ENCODE results near the gene DFFA.
"Not testable (repeated sequence)": the region's sequence is repeated elsewhere in the genome, so short reads cannot be mapped to it uniquely, and the experiment has no call there.

The DFFA gene

GRCh38 chr1:10457462-10457861 is 14.9 kb downstream of the DFFA start:
- DNase-seq: not testable (repeated sequence)

- no peak for DNase-seq
Observed at GRCh38 chr1:10456661-10457060, 15.7 kb downstream of the DFFA start.

- no peak for DNase-seq
Observed at GRCh38 chr1:10456048-10456447, 16.3 kb downstream of the DFFA start.

GRCh38 chr1:10451287-10451686 is 21.0 kb downstream of the DFFA start:
- no peak for DNase-seq

DNA sequence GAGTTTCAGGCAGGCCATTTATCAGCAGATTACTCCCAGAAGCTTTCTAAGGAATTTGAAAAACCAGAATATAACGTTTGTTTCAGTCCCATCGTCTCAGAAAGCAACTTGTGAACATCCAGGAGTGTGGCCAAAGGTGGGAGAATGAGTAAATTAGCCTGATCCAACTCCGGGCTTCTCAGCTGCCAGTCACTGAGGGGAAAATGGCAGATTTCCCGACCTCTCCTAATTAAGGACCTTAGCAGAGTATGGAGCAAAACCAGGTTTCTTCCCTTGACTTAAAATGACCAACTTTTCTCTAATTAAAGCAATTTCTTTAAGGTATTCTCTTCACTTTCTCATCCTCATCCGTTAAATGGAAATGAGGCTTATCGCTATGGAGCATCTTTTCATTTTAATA is 21.5 kb downstream of the DFFA start:
- DNase-seq: no peak

- no peak for DNase-seq
Observed at GRCh38 chr1:10450156-10450814, 22.0 kb downstream of the DFFA start.

- DNase-seq: no peak
Observed at GRCh38 chr1:10449751-10450150, 22.6 kb downstream of the DFFA start, which contains the start of gene CORT. TSS of gene CORT (plus strand) at chr1:10450031. CDS start at chr1:10450224, 193 bp downstream.

DNA sequence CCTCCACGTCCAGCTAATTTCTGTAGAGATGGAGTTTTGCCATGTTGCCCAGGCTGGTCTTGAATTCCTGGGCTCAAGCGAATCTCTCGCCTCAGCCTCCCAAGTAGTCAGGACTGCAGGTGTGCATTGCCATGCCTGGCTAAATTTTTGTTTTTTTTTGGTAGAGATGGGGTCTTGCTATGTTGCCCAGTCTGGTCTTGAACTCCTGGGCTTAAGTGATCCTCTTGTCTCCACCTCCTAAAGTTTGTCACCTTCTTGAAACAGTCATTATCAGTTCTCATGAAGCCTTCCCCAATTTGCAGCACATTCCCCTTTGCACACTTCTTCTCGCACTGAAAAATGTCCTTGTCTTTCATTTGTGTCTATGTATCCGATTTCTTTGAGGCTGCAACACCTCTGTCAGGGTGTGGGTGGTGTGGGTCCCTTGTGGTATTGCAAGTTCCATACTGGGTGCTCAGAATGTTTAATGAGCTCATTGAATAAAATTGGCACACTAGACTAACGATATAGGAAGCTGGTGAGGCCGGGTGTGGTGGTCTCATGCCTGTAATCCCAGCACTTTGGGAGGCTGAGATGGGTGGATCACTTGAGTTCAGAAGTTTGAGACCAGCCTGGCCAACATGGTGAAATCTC is 25.4 kb downstream of the DFFA start:
- no peak for DNase-seq

GRCh38 chr1:10444795-10445397 is 27.4 kb downstream of the DFFA start:
- no peak for DNase-seq

DNA sequence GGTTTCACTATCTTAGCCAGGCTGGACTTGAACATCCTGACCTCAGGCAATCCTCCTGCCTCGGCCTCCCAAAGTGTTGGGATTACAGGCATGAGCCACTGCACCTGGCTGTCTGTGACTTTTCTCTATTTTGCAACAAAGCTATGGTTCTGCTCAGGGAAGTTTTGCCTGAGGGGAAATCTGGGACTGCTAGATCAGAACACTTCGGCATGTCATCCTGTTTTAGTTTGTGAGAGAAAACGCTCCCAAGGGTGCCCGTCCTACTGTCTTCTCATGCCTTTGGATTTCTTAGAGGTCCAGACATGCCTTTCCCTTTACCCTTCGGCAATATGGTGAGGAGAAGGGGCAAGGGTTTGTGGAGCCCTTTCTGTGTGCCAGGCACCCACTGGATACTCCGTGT is 28.1 kb downstream of the DFFA start:
- DNase-seq: no peak

DNA sequence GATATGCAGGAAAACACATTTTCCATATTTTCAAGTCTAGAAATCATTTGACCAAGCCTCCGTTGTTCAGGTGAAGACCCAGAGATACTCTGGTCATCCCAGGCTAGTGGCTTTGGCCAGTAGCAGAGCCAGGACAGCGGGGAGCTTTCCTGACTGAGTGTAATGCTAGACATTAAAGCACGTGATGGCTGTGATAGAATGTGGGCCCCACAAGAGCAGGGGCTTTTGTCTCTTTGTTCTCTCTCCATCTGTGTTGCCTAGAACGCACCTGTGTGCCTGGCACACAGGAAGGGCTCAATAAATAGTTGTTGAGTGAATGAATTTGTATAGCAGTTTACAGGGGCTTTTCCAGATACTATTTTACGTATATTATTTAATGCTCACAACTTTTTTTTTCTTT is 31.5 kb downstream of the DFFA start:
- no peak for DNase-seq

GRCh38 chr1:10440305-10440704 is 32.0 kb downstream of the DFFA start:
- DNase-seq: no peak

GRCh38 chr1:10438677-10439163 is 33.6 kb downstream of the DFFA start:
- no peak for DNase-seq

DNA sequence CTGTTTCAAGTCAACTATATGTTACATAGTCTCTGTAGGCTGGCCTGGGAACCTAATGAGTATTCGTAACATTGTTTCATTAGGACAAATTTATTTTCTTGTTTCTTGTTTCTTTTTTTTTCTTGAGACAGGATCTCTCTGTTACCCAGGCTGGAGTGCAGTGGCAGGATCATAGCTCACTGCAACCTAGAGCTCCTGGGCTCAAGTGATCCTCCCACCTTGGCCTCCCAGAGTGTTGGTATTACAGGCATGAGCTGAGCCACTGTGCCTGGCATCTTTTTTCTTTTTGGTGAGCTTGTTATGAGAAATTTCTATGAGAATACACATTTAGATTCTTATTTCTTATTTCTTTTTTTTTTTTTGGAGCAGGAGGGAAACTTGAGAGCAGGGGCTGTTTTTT is 35.3 kb downstream of the DFFA start:
- no peak for DNase-seq

DNA sequence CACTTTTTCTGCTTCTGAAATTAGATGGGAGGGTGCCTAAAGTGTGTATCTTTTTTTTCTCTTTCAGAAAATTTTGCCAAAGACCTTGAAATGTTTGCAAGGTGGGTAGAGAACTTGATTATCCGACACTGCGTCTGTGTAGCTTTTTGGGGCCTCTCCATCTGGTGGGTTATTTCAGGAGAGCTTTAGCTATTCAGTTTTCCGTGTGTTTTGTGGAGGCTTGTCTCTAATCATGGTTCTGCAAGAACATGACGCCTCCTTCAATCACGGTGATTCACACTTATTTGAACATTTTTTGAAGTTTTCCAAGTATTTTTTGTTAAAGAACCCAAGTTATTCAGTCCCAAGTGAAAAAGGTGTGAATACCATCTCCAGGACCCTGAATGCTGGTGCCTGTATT is 37.7 kb downstream of the DFFA start:
- no peak for DNase-seq

DNA sequence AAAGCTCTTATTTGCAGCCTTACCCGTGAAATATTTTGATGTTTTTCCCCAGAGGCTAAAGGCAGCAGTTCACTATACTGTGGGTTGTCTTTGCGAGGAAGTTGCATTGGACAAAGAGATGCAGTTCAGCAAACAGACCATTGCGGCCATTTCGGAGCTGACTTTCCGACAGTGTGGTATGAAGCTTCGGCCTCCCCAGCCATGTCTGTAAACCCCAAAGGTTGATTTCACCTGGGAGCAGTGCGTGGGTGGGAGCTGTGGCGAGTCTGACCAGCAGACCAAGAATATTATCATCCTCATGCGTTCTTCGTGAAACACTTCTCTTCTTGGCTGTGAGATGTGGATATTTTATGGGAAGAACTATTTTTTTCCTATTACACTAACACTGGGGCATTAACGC is 38.5 kb downstream of the DFFA start:
- no peak for DNase-seq

DNA sequence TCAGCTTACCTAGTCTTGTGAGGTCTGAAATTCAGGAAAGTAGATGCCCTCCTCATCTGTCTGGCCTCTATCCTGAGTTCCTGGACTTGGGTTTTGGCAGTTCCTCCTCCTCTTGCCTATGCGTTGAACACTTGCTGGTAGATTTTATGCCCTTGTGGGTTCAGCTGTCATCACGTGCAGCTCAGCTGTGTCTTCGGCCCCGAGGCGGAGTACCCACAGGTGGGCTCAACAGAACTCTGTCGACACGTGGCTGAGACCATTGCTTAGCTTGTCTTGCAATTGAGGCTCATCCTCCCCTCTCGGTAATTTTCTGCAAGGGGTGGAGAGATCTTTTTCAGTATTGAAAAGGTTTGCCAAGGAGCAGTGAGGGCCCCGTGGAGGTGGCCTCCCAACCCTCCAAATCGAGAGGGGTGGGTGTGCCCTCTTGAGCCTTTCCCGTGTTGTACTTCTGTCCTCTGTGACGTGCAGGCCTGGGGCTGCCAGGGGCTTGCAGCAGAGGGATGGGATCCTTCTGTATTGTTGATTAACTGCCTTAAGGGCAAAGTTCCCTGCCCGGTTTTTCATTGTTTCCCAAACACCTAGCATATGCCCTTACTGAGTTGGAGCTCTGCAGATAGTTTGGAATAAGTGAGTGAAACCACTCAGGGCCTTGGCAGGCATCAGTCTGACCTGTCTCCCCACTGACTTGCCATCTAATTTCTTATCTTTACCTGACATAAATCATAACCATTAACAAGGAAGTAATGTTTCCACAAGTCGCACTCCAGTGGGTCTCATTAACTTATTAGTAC is 39.2 kb downstream of the DFFA start:
- no peak for DNase-seq

GRCh38 chr1:10431070-10431730 is 41.1 kb downstream of the DFFA start:
- peak; percentile 20 for DNase-seq

- DNase-seq: peak; percentile 95
Observed at GRCh38 chr1:10430216-10431069, 41.9 kb downstream of the DFFA start, which contains the start of gene CENPS. TSS of gene CENPS (plus strand) at chr1:10430433. CDS start at chr1:10430518, 85 bp downstream.

GRCh38 chr1:10429868-10430215 is 42.5 kb downstream of the DFFA start:
- DNase-seq: peak; percentile 56

GRCh38 chr1:10428984-10429383 is 43.3 kb downstream of the DFFA start:
- DNase-seq: no peak

GRCh38 chr1:10426535-10426848 is 45.8 kb downstream of the DFFA start:
- DNase-seq: not testable (repeated sequence)

Data from suppressor macrophage treated with lipopolysaccharide for 4 hours (primary cell).